HepG2 (cell line): ENCODE results near the gene TMEM143. TPM values are rescaled to one million over a fixed set of nuclear protein-coding genes. Genes with fewer than 3 reads are reported as not detected.
A peak's percentile ranks its signal among the peaks of the same experiment; 100 is the strongest.

Source experiments
- ATAC-seq: fragments of 200-7000 bp; cut with Tn5 transposase; 3 replicates; pipeline ENCODE4 v1.9.1; 2020; ENCODE audit warnings: mild to moderate bottlenecking, moderate library complexity
- BruUV-seq: library from RNA; stranded (reverse); fragments of 400-500 nt; replicated peaks from 2 replicates; lab custom pipeline; 2021; lab: Mats Ljungman, UMichigan
- CTCF ChIA-PET: fragments of 300-600 bp; formaldehyde crosslinking; extraction: SDS; loops from one replicate; lab custom pipeline; 2021; ENCODE audit warnings: low total read pairs, inconsistent platforms, low intra/inter-chr PET ratio; lab: Yijun Ruan, JAX
- POLR2A ChIA-PET: fragments of 350-600 bp; sonication (Branson Sonifier 250); formaldehyde crosslinking; loops from one replicate; lab custom pipeline; 2020; ENCODE audit warnings: antibody characterized with exemption, inconsistent platforms; lab: Yijun Ruan, JAX
- DNase-seq: peaks from one replicate; pipeline ENCODE4 v3.0.0-alpha.2; 2015; ENCODE audit warnings: low spot score
- FAIRE-seq: peaks from 3 replicates; lab custom pipeline; 2011; peaks lifted over from hg19 to GRCh38; lab: Jason Lieb, UNC
- H2AFZ ChIP-seq: one replicate; pipeline ENCODE4 v1.6.1; 2011; ENCODE audit warnings: low read length, inconsistent platforms
- H3K27ac ChIP-seq: fragments of 300-600 bp; 3 replicates; pipeline ENCODE4 v1.8.0; 2011; ENCODE audit warnings: mixed run types, mild to moderate bottlenecking, mixed read lengths, low read length, inconsistent platforms; ENCODE audit not compliant: insufficient read depth; ENCODE audit errors: extremely low read length
- H3K27me3 ChIP-seq, 2 experiments: fragments of 200-600 bp in 1 of 2; 2 replicates in 1 of 2; 3 replicates in 1 of 2; pipeline versions ENCODE4 v1.6.0 to v1.8.0; 2011; ENCODE audit warnings: low read length in 2 of 2, mild to moderate bottlenecking in 2 of 2, moderate library complexity in 2 of 2, inconsistent platforms in 1 of 2; ENCODE audit not compliant: insufficient read depth in 2 of 2, control insufficient read depth in 1 of 2
- H3K36me3 ChIP-seq, 2 experiments: fragments of 200-600 bp in 1 of 2; replicated peaks in 1 of 2; 2 replicates in 1 of 2; 3 replicates in 1 of 2; pipeline versions ENCODE4 v1.5.1 to v1.8.0; 2011; ENCODE audit warnings: low read length in 2 of 2, inconsistent platforms in 1 of 2; ENCODE audit not compliant: insufficient read depth in 2 of 2, control insufficient read depth in 1 of 2
- H3K4me1 ChIP-seq: 2 replicates; pipeline ENCODE4 v1.5.1; 2012; ENCODE audit warnings: low read length, inconsistent platforms; ENCODE audit not compliant: insufficient read depth
- H3K4me2 ChIP-seq: 2 replicates; pipeline ENCODE4 v1.6.0; 2011; ENCODE audit warnings: low read depth, low read length, inconsistent platforms
- H3K4me3 ChIP-seq, 3 experiments: fragments of 200-600 bp in 1 of 3; sonication (generic), shearing (Covaris generic) in 1 of 3; replicated peaks in 1 of 3; 2 replicates each; pipeline ENCODE4 v1.5.1; 2011 to 2016; ENCODE audit warnings: low read length in 3 of 3, inconsistent platforms in 2 of 3, low read depth in 2 of 3, mild to moderate bottlenecking in 2 of 3, control low read depth in 1 of 3, mixed read lengths in 1 of 3; ENCODE audit not compliant: insufficient read depth in 1 of 3
- H3K79me2 ChIP-seq: one replicate; pipeline ENCODE4 v1.6.1; 2011; ENCODE audit warnings: low read length, inconsistent platforms; ENCODE audit not compliant: insufficient read depth
- H3K9ac ChIP-seq: 2 replicates; pipeline ENCODE4 v1.6.0; 2011; ENCODE audit warnings: mild to moderate bottlenecking, low read depth, low read length, inconsistent platforms; ENCODE audit not compliant: insufficient read depth
- H3K9me3 ChIP-seq: 2 replicates; pipeline ENCODE4 v1.5.1; 2012; ENCODE audit warnings: mild to moderate bottlenecking, low read length
- H4K20me1 ChIP-seq: 2 replicates; pipeline ENCODE4 v1.6.0; 2011; ENCODE audit warnings: inconsistent platforms, mild to moderate bottlenecking, low read length, moderate library complexity; ENCODE audit not compliant: insufficient read depth
- BHLHE40 ChIP-seq: IDR thresholded peaks from 2 replicates; pipeline ENCODE4 v1.6.1; 2011; ENCODE audit warnings: low read length, improper control_type of control experiment
- CBX2 ChIP-seq, 2 experiments: fragments of 200-600 bp in 1 of 2; sonication (generic); formaldehyde crosslinking in 1 of 2; IDR thresholded peaks; 2 replicates each; pipeline versions ENCODE4 v1.7.0 to v1.8.1; 2018 to 2022; ENCODE audit warnings: low read depth in 2 of 2, low read length in 1 of 2, mild to moderate bottlenecking in 1 of 2, missing genetic modification reagents in 1 of 2
- GATAD2A ChIP-seq: IDR thresholded peaks from 2 replicates; pipeline ENCODE4 v1.6.1; 2016
- MEF2D ChIP-seq: sonication (generic); formaldehyde crosslinking; IDR thresholded peaks from 2 replicates; pipeline ENCODE4 v1.5.1; 2020; ENCODE audit warnings: mild to moderate bottlenecking, missing genetic modification reagents
- MIER2 ChIP-seq: IDR thresholded peaks from 2 replicates; pipeline ENCODE4 v1.6.1; 2016; ENCODE audit warnings: missing biosample characterization, missing genetic modification reagents
- NFATC3 ChIP-seq: sonication (generic); formaldehyde crosslinking; IDR thresholded peaks from 2 replicates; pipeline ENCODE4 v1.5.1; 2020; ENCODE audit warnings: mild to moderate bottlenecking, missing genetic modification reagents
- PAWR ChIP-seq: sonication (generic); formaldehyde crosslinking; IDR thresholded peaks from 2 replicates; pipeline ENCODE4 v1.4.0; 2020; ENCODE audit warnings: missing genetic modification reagents, mild to moderate bottlenecking, borderline replicate concordance
- POGZ ChIP-seq: sonication (generic); formaldehyde crosslinking; IDR thresholded peaks from 2 replicates; pipeline ENCODE4 v1.4.0; 2020; ENCODE audit warnings: mild to moderate bottlenecking, missing genetic modification reagents
- SNAI1 ChIP-seq: sonication (generic); formaldehyde crosslinking; IDR thresholded peaks from 2 replicates; pipeline ENCODE4 v1.5.0; 2020; ENCODE audit warnings: mild to moderate bottlenecking, missing genetic modification reagents, borderline replicate concordance
- SPEN ChIP-seq: sonication (generic); formaldehyde crosslinking; IDR thresholded peaks from 2 replicates; pipeline ENCODE4 v1.5.1; 2020; ENCODE audit warnings: low read depth, mild to moderate bottlenecking, missing genetic modification reagents
- TEAD2 ChIP-seq: sonication (generic); formaldehyde crosslinking; IDR thresholded peaks from 2 replicates; pipeline ENCODE4 v1.9.0; 2021; ENCODE audit warnings: missing genetic modification reagents
- TEAD3 ChIP-seq: optimal IDR thresholded peaks from 2 replicates; pipeline ENCODE3; 2016; ENCODE audit warnings: borderline replicate concordance
- ZMYM4 ChIP-seq: sonication (generic); formaldehyde crosslinking; IDR thresholded peaks from 2 replicates; pipeline ENCODE4 v1.8.1; 2023; ENCODE audit warnings: mild to moderate bottlenecking, missing genetic modification reagents
- ZNF121 ChIP-seq: sonication (generic); formaldehyde crosslinking; IDR thresholded peaks from 2 replicates; pipeline ENCODE4 v1.5.0; 2020; ENCODE audit warnings: mild to moderate bottlenecking, missing genetic modification reagents
- ZSCAN20 ChIP-seq: sonication (generic); formaldehyde crosslinking; IDR thresholded peaks from 2 replicates; pipeline ENCODE4 v1.4.0; 2020; ENCODE audit warnings: missing genetic modification reagents, mild to moderate bottlenecking, borderline replicate concordance
- WGBS: methylation state at CpG from one replicate; pipeline ENCODE4 v1.1.6; 2017; ENCODE audit warnings: low lambda C conversion rate; 5-methylcytosine and 5-hydroxymethylcytosine counted together
- in situ Hi-C: cut with HindIII; loops from 2 replicates; pipeline ENCODE4 v1.10.0; 2017; ENCODE audit warnings: low pct_unique_long_range_greater_than_20kb; ENCODE audit not compliant: extremely low pct_ligation_motif_present
- intact Hi-C: fragments of 100-400 bp; cut with micrococcal nuclease; formaldehyde crosslinking; loops from one replicate; pipeline ENCODE4 v1.10.0; 2022; ENCODE audit not compliant: unreplicated experiment
- polyA plus RNA-seq, 8 experiments: library from polyadenylated mRNA; depleted of rRNA in 3 of 8; stranded (reverse) in 7 of 8; unstranded in 1 of 8; fragments of >200 nt; fragmentation: Illumina TruSeq in 4 of 8; extraction: Trizol in 4 of 8; gene quantifications; 2 replicates each; pipeline versions ENCODE4 v1.2.1 to v1.2.3, GENCODE V29; 2011 to 2016; ENCODE audit warnings: low read depth in 4 of 8, missing spikeins in 1 of 8, mixed read lengths in 1 of 8; ENCODE audit not compliant: insufficient read depth in 1 of 8
- total RNA-seq, 5 experiments: library from RNA; depleted of rRNA; stranded (reverse); fragments of >200 nt; fragmentation: Illumina TruSeq; extraction: Trizol; gene quantifications; 2 replicates each; pipeline ENCODE4 v1.2.3, GENCODE V29; 2016; ENCODE audit warnings: low read depth in 1 of 5
- TF ChIP-seq, protein P1 (sequence below): sonication (generic); formaldehyde crosslinking; IDR thresholded peaks from 2 replicates; pipeline ENCODE4 v1.4.0; 2020; ENCODE audit warnings: missing genetic modification reagents
- TF ChIP-seq, protein P2 (sequence below): sonication (generic); formaldehyde crosslinking; IDR thresholded peaks from 2 replicates; pipeline ENCODE4 v1.5.1; 2020; ENCODE audit warnings: mild to moderate bottlenecking, missing genetic modification reagents, borderline replicate concordance

The TMEM143 gene
- total and polyA plus RNA-seq, 2 of the 13 experiments (the other 11 are each of a cell fraction or from before 2014, with no cell fraction given) = 7.7 to 11.3 TPM

DNA sequence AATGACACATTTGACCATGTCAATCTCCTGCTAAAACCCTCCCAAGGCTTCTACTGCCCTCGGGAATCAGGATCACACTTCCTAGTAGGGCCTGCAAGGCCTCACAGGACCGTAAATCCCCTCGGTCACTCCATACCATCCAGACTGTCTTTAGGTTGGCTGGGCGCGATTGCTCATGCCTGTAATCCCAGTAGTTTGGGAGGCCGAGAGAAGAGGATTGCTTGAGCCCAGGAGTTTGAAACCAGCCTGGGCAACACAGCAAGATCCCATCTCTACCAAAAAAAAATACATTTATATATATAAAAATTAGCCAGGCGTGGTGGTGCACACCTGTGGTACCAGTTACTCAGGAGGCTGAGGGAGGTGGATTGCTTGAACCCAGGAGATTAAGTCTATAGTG is 15.0 kb downstream of the TMEM143 start:
- H3K36me3 ChIP-seq = no peaks in the 10 kb centered on the region
- no peaks in the 10 kb centered on the region for H4K20me1 ChIP-seq
- H3K4me1 ChIP-seq = peaks cover 44% of the 10 kb centered on the region
- 91% methylated on average over 7 of the region's 7 CpGs for WGBS
- FAIRE-seq = no peak
- DNase-seq = no peak
- H3K9ac ChIP-seq = no peak overlapping the region
- in situ Hi-C loops (no loop called here), intact Hi-C loops (loop anchor here (2.0 kb wide), 1 partner anchor 28 kb away; a partner anchor contains a TSS)
- CTCF ChIA-PET = no interaction called here
- POLR2A ChIA-PET = interaction anchor here (1.4 kb wide), 1 partner anchor 15 kb away, joined by 18 read pairs; the partner anchor contains the start of genes SYNGR4 and TMEM143
- no peaks in the 10 kb centered on the region for H3K27me3 ChIP-seq
- H2AFZ ChIP-seq = no peak overlapping the region
- TF ChIP-seq TEAD3 (CRISPR knock-in tag) = peak; percentile 0
- no peak for TF ChIP-seq SNAI1 (CRISPR knock-in tag)
- peak; percentile 89 for TF ChIP-seq ZNF121
- 0 out of 2 replicates have a peak overlapping the region, but pooled peaks have one; percentile 13 for H3K4me2 ChIP-seq
- no peak for ATAC-seq
- peak overlapping the region; percentile 58 for H3K27ac ChIP-seq
- H3K4me3 ChIP-seq = no peak overlapping the region
- BruUV-seq = no TSS peak
- H3K9me3 ChIP-seq = no peaks in the 10 kb centered on the region
- H3K79me2 ChIP-seq = no peaks in the 10 kb centered on the region

DNA sequence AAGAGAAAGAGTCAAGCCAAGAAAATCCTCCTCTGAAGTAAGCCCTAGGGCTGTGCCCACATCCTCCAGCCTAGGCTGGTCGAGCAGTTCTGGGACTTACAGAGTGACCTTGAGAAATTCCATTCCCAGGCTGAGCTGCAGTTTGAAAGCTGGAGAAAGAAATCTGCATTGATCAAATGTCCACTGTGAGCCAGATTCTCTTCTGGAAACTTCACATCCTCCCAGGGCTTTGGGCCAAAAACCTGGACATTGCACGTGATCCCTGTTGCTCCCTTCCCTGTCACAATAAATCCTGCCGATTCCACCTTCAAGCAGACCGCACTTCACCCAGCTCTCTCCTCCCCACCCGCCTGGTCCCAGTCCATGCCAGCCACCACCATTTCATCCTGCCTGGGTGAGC is 15.7 kb downstream of the TMEM143 start:
- in situ Hi-C loops = no loop called here
- ATAC-seq (peak; percentile 55), DNase-seq (peak; percentile 79), FAIRE-seq (peak; percentile 68)
- BruUV-seq = no TSS peak
- CTCF ChIA-PET = no interaction called here
- intact Hi-C loops = loop anchor here (2.0 kb wide), 1 partner anchor 27 kb away; a partner anchor contains a TSS
- POLR2A ChIA-PET = interaction anchor here (0.8 to 1.4 kb wide), 2 partner anchors 10 to 15 kb away, joined by 4 to 18 read pairs; partner anchors contain the start of genes SYNGR4 and TMEM143
- H3K4me3 ChIP-seq = no peak overlapping the region
- H3K36me3 ChIP-seq = 0 out of 5 replicates have a peak, but pooled peaks cover 0 to 3% of the 10 kb centered on the region in 2 experiments
- H3K27ac ChIP-seq = peak overlapping the region; percentile 58
- H3K9me3 ChIP-seq = no peaks in the 10 kb centered on the region
- no peak overlapping the region for H2AFZ ChIP-seq
- WGBS = 40% methylated on average over 5 of the region's 5 CpGs
- peaks cover 39% of the 10 kb centered on the region for H3K4me1 ChIP-seq
- no peak overlapping the region for H3K9ac ChIP-seq
- no peaks in the 10 kb centered on the region for H4K20me1 ChIP-seq
- no peaks in the 10 kb centered on the region for H3K79me2 ChIP-seq
- H3K27me3 ChIP-seq = no peaks in the 10 kb centered on the region
- H3K4me2 ChIP-seq = peak overlapping the region; percentile 13
- TF ChIP-seq, protein P1, sequence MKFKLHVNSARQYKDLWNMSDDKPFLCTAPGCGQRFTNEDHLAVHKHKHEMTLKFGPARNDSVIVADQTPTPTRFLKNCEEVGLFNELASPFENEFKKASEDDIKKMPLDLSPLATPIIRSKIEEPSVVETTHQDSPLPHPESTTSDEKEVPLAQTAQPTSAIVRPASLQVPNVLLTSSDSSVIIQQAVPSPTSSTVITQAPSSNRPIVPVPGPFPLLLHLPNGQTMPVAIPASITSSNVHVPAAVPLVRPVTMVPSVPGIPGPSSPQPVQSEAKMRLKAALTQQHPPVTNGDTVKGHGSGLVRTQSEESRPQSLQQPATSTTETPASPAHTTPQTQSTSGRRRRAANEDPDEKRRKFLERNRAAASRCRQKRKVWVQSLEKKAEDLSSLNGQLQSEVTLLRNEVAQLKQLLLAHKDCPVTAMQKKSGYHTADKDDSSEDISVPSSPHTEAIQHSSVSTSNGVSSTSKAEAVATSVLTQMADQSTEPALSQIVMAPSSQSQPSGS (CRISPR knock-in tag) = no peak
- TF ChIP-seq TEAD2 (CRISPR knock-in tag) = no peak
- TF ChIP-seq SPEN (CRISPR knock-in tag) = no peak
- no peak for TF ChIP-seq POGZ (CRISPR knock-in tag)
- TF ChIP-seq BHLHE40 = peak; percentile 78
- no peak for TF ChIP-seq NFATC3 (CRISPR knock-in tag)
- no peak for TF ChIP-seq MEF2D
- TF ChIP-seq CBX2 (IDR thresholded peaks at IDR 0.05; ENCODE audit: low read depth, low read length) = no peak
- no peak for TF ChIP-seq CBX2 (CRISPR knock-in tag; IDR thresholded peaks at IDR 0.05; ENCODE audit: low read depth)
- no peak for TF ChIP-seq PAWR
- TF ChIP-seq ZSCAN20 (CRISPR knock-in tag) = no peak
- no peak for TF ChIP-seq ZMYM4 (CRISPR knock-in tag)
- no peak for TF ChIP-seq MIER2
- TF ChIP-seq, protein P2, sequence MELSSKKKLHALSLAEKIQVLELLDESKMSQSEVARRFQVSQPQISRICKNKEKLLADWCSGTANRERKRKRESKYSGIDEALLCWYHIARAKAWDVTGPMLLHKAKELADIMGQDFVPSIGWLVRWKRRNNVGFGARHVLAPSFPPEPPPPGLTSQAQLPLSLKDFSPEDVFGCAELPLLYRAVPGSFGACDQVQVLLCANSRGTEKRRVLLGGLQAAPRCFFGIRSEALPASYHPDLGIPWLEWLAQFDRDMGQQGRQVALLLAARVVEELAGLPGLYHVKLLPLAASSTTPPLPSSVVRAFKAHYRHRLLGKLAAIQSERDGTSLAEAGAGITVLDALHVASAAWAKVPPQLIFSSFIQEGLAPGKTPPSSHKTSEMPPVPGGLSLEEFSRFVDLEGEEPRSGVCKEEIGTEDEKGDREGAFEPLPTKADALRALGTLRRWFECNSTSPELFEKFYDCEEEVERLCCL (CRISPR knock-in tag) = no peak
- peak; percentile 45 for TF ChIP-seq GATAD2A
